ENCODE results near the gene KRT15. TPM values are rescaled to one million over a fixed set of nuclear protein-coding genes. Genes with fewer than 3 reads are reported as not detected.

KRT15 gene
- polyA plus RNA-seq, 4 donors: 0.72 to 3.1 (median 1.6) TPM

Other genes with a start within 250 kb of the KRT15 start
- not detected for gene KRTAP9-7, start 243.2 kb downstream of the KRT15 start, polyA plus RNA-seq (ENCODE audit: insufficient read length in 4 of 4)
- not detected for gene KRTAP29-1, start 216.0 kb downstream of the KRT15 start, polyA plus RNA-seq (ENCODE audit: insufficient read length in 4 of 4)
- not detected for gene KRTAP16-1, start 209.6 kb downstream of the KRT15 start, polyA plus RNA-seq (ENCODE audit: insufficient read length in 4 of 4)
- gene KRTAP17-1, start 203.2 kb downstream of the KRT15 start, polyA plus RNA-seq (ENCODE audit: insufficient read length in 4 of 4): not detected
- not detected for gene KRT33A, start 168.1 kb downstream of the KRT15 start, polyA plus RNA-seq (ENCODE audit: insufficient read length in 4 of 4)
- not detected for gene KRT33B, start 149.1 kb downstream of the KRT15 start, polyA plus RNA-seq (ENCODE audit: insufficient read length in 4 of 4)
- gene KRT34, start 136.6 kb downstream of the KRT15 start, polyA plus RNA-seq (ENCODE audit: insufficient read length in 4 of 4): not detected
- gene KRT31, start 121.3 kb downstream of the KRT15 start, polyA plus RNA-seq (ENCODE audit: insufficient read length in 4 of 4): under 1 TPM in 1 of 4 donors, not detected in 3; 0.08 TPM
- gene KRT37, start 94.3 kb downstream of the KRT15 start, polyA plus RNA-seq (ENCODE audit: insufficient read length in 4 of 4): not detected
- not detected for gene KRT38, start 77.9 kb downstream of the KRT15 start, polyA plus RNA-seq (ENCODE audit: insufficient read length in 4 of 4)
- not detected for gene KRT32, start 51.5 kb downstream of the KRT15 start, polyA plus RNA-seq (ENCODE audit: insufficient read length in 4 of 4)
- under 1 TPM in 2 of 4 donors, not detected in 2; 0.07 to 0.09 TPM for gene KRT35, start 37.7 kb downstream of the KRT15 start, polyA plus RNA-seq (ENCODE audit: insufficient read length in 4 of 4)
- gene KRT36, start 29.0 kb downstream of the KRT15 start, polyA plus RNA-seq (ENCODE audit: insufficient read length in 4 of 4): under 1 TPM in 1 of 4 donors, not detected in 3; 0.12 TPM
- gene KRT13, start 13.3 kb downstream of the KRT15 start, polyA plus RNA-seq (ENCODE audit: insufficient read length in 4 of 4): 10 to 100 TPM in 1 of 4 donors, 1 to 10 TPM in 2, under 1 TPM in 1; 0.54 to 37.8 (median 1.9) TPM
- gene KRT19, start 9.4 kb upstream of the KRT15 start, polyA plus RNA-seq (ENCODE audit: insufficient read length in 4 of 4): 100 to 1,000 TPM in 3 of 4 donors, 10 to 100 TPM in 1; 22.8 to 304 (median 176) TPM
- gene KRT9, start 53.2 kb upstream of the KRT15 start, polyA plus RNA-seq (ENCODE audit: insufficient read length in 4 of 4): not detected
- under 1 TPM; 0.24 to 0.44 (median 0.36) TPM for gene KRT14, start 68.0 kb upstream of the KRT15 start, polyA plus RNA-seq (ENCODE audit: insufficient read length in 4 of 4)
- gene KRT16, start 93.9 kb upstream of the KRT15 start, polyA plus RNA-seq (ENCODE audit: insufficient read length in 4 of 4): not detected
- gene KRT17, start 105.7 kb upstream of the KRT15 start, polyA plus RNA-seq (ENCODE audit: insufficient read length in 4 of 4): 1 to 10 TPM; 1.2 to 3.1 (median 1.5) TPM
- gene EIF1, start 170.0 kb upstream of the KRT15 start, polyA plus RNA-seq (ENCODE audit: insufficient read length in 4 of 4): 100 to 1,000 TPM; 669 to 825 (median 761) TPM
- gene GAST, start 193.4 kb upstream of the KRT15 start, polyA plus RNA-seq (ENCODE audit: insufficient read length in 4 of 4): not detected
- 1 to 10 TPM in 2 of 4 donors, under 1 TPM in 2; 0.69 to 1.5 (median 0.92) TPM for gene HAP1, start 215.8 kb upstream of the KRT15 start, polyA plus RNA-seq (ENCODE audit: insufficient read length in 4 of 4)